HG03378 (cell line): ENCODE measurements around the gene RNF130.

Experiments
- ATAC-seq: cut with Tn5 transposase; IDR thresholded peaks from one replicate; pipeline ENCODE4 v1.9.1; 2021; ENCODE audit warnings: mild to moderate bottlenecking, moderate library complexity; ENCODE audit not compliant: unreplicated experiment

RNF130 gene

DNA sequence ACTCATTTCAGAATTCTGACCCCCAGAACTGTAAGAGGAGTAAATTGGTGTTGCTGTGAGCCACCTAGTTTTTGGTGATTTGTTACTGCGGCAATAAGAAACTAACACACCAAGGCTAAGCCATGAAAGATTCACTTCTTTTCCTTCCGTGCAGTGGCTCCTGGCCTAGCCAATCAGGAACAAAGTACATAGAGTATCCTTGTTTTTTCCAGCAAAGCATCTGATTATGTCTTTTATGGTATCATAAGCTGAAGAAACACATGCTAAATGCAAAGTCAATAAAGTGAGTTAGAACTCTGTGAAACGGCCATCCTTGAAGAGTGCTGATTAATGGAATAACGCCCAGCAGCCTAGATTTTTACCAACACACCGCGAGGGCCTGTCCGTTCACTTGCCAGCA lies 11.4 kb downstream of the RNF130 start:
- no peak for ATAC-seq

DNA sequence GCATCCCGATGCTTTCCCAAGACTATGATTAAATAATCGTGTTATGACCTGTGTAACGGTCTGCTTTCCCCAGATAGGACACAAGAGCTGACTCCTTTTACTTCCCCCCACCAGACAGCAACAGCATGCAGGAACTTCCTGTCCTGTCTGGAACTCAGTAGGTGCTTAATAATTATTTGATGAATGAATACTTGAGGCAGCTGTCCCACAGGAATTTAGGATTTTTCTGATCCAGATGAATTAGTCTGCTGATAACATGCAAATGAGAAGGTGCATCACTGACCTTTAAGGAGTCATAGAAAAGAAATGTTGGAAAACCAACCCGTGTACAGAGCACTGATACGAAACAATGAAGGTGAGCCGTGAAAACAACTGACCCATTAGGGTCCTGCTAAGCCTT lies 12.2 kb downstream of the RNF130 start:
- no peak for ATAC-seq

- no peak for ATAC-seq
These were observed 15.4 kb downstream of the RNF130 start for GRCh38 chr5:180056153-180056552.

GRCh38 chr5:180054226-180054625 lies 17.3 kb downstream of the RNF130 start:
- ATAC-seq, result no peak

DNA sequence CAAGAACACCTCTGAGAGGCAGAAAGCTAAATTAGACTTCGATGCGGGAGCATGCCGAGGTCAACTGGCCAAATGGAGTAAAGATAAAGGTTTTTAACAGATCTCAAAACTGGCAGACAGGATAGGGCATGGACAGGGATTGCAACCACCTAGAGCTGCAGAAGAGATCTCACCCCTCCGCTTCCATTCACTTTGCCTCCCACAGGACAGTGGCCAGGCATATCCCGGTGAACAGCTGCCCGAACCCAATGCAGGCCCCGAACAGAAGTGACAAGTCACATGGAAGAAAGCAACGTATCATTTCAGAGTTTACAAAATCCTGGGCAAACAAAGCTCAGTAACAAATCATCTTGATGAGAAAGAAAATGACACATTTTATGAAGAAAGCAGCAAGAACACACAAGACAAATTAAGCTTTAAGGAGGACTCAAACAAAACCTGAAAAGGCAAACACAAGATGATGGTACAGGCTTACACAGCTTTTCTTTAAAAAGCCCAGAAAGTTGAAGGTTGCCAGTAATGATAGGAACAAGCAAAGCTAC lies 18.4 kb downstream of the RNF130 start:
- no peak for ATAC-seq

- ATAC-seq, result no peak
These were observed 19.2 kb downstream of the RNF130 start for GRCh38 chr5:180052211-180052818.

DNA sequence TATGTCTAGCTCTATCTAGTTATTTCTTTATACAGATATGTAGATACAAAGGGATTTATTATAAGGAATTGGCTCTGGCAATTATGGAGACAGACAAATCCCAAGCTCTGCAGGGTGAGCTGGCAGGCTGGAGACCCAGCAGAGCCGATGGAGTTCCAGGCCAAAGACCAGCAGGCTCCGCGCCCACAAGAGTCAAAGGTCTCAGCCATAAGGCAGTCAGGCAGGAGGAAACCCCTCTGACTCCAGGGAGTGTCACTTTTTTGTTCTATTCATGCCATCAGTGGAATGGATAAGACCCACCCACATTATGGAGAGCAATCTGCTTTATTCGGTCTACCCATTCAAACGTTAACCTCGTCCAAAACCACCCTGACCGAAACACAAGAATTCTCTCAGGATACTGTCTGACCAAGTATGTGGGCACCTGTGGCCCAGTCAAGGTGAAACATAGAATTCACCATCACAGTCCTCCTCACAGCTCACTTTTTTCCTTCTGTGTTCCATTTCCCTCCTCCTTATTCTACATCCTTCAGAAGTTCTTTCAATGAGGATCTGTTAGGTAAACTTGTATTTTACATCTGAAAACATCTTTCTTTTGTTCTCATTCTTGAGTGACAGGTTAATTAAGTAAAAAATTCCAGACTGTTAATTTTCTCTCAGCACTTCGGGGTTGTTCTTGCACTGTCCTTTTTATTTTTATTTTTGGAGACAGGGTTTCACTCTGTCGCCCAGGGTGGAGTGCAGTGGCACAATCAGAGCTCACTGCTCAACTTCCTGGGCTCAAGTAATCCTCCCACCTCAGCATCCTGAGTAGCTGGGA lies 21.2 kb downstream of the RNF130 start:
- no peak for ATAC-seq

- no peak for ATAC-seq
These were observed 22.4 kb downstream of the RNF130 start for GRCh38 chr5:180049185-180049548.

GRCh38 chr5:180047667-180048066 lies 23.9 kb downstream of the RNF130 start:
- no peak for ATAC-seq

DNA sequence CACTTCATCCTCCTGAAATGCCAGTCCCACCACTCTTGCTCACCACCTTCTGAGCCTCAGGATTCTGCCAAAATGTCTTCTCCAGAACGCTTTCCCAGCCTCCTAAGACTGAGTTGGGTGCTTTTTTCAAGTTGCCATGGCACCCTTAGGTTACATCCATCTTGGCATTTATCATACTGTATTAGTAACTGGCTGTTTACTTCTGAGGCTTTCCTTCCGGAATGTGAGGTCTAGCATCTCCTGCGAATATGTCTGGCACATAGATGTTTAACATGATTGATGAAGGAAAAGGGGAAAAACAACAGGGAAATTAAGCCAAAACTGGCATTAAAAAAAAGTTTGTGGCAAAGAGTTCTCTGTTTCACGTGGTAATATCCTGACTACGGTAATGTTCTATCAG lies 24.9 kb downstream of the RNF130 start:
- ATAC-seq, result no peak

GRCh38 chr5:180045889-180046499 lies 25.6 kb downstream of the RNF130 start:
- ATAC-seq, result no peak

DNA sequence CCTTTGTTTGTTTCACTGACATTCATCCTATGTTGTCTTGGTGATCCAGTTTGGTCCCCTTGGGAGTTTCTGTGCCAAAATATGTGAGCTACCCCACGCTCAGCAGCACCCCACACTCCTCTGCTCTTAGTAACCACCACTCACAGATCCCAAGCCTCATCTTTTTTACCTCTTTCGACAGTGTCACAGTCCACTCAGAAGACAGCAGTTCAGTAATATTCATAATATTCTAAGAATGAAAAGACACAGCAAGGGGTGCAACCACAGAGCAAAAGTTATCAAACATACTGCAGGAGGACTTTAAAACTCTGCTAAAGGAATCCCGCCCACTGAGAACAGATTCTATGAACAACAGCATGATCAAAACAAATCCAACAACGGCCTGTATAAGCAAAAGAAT lies 28.2 kb downstream of the RNF130 start:
- ATAC-seq, result no peak

GRCh38 chr5:180041301-180042274 lies 30.0 kb downstream of the RNF130 start:
- no peak for ATAC-seq

GRCh38 chr5:180040287-180041214 lies 31.0 kb downstream of the RNF130 start:
- ATAC-seq, result no peak

GRCh38 chr5:180035206-180035931 lies 36.2 kb downstream of the RNF130 start:
- no peak for ATAC-seq

GRCh38 chr5:180034564-180034963 lies 37.0 kb downstream of the RNF130 start:
- ATAC-seq, result no peak

- ATAC-seq, result no peak
These were observed 44.0 kb downstream of the RNF130 start for GRCh38 chr5:180027459-180028089.

DNA sequence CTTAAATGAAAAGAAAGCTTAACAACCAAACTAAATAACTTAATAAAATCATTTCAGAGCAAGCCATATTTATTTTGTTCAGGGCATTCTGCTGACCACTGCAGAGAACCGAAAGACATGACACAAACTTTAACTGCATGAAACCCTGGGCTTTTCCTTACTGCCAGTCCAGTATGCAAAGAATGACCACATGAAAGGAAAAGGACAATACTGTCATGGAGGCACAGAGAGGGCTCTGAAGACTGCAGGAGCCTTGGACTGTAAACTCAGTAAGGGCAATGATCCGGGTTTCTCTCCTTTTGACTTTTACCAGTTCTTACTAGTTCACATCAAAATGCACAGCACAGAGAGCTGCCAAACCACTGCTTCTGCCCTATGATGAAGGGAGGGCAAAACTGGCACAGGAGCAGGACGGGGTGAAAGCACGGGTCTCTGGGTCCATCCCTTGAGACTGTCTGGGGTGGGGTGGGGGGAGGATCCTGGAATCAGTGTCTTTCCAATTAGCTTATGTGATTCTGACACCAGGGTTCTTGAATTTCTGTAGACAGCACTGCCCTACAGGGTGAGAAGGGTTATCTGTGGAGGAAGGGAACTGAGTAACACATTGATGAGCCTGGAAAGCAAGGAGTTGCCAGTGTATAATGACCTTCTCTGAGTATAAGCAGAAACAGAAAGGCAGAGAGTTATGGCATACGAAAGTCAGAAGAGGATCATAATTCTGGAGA lies 44.7 kb downstream of the RNF130 start:
- no peak for ATAC-seq
